ENCODE measurements around the gene KLHL40.

GRCh38 chr3:42685891-42686820 is 819 bp downstream of the KLHL40 start:
- no peak for TF ChIP-seq CTCF (IDR thresholded peaks at IDR 0.05; ENCODE audit: insufficient read depth, low read depth, low read length)
- TF ChIP-seq EZH2 (IDR thresholded peaks at IDR 0.05; ENCODE audit: insufficient read depth, low read length): peak; percentile 67
